Posterior cingulate gyrus (tissue), 11 donors: ENCODE results near the gene NEFH.

Experiments used
- DNase-seq, 10 donors: peaks; one replicate each; pipeline versions ENCODE4 v3.0.0 to v3.0.0-alpha.2; 2020 to 2021; ENCODE audit warnings: mixed read lengths in 3 of 10
- intact Hi-C: fragments of 100-400 bp; cut with DNase I; formaldehyde crosslinking; loops from one replicate; pipeline ENCODE4 v1.15.1; 2023

NEFH gene

GRCh38 chr22:29536411-29536810, 56.4 kb downstream of the NEFH start:
- DNase-seq: no peak
- intact Hi-C loops: no loop called here

DNA sequence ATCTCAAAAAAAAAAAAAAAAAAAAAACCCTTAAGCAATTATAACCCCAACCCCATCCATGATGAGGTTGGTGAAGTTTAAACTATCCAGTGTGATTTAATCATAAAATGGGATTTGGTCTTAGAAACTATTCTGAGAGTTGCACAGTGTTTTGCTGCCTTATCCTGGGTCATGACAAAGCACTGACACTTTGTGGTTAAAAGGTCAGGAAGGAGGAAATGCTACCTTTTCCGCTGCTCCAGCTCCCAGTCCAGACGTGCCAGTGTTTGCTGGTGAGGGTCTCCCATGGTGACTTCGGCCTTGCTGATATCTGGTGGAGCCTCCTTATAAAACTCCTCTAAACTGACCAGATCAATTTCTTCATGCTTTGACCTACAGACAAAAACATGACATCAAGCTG, 59.1 kb downstream of the NEFH start:
- intact Hi-C loops: no loop called here
- DNase-seq: no peak
